Tongue (tissue), 2 donors: ENCODE results near the gene AFG3L2. TPM values are rescaled to one million over a fixed set of nuclear protein-coding genes. Genes with fewer than 3 reads are reported as not detected.
"Not testable (repeated sequence)": the region's sequence is repeated elsewhere in the genome, so short reads cannot be mapped to it uniquely, and the experiment has no call there.

Experiments used
- DNase-seq: peaks from one replicate; pipeline ENCODE4 v3.0.0-alpha.2; 2015
- total RNA-seq: library from RNA; depleted of rRNA; stranded (reverse); fragments of >200 nt; gene quantifications from one replicate; pipeline ENCODE4 v1.2.3, GENCODE V29; 2014

AFG3L2 gene
- total RNA-seq, 1 donor from 2014 or later, result 82.7 TPM

DNA sequence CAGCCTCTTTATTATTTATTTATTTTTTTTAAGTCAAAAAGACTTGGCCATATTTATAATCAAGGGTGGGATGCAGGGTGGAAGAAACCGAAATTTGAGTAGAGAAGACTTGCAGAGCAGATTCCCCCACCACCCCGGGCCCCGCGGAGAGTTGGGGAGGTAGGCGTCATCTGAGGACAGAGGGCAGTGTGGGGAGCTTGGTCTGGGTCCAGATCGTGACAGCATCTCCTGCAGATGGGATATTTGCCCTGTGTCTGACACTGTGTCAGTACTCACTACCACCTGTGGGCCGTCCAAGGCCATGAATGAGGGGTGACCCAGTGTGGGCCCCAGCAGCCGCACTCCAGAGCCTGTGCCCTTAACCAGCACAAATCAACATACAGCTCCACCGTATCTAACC is 20.2 kb upstream of the AFG3L2 start:
- no peak for DNase-seq

GRCh38 chr18:12394428-12394827 is 17.4 kb upstream of the AFG3L2 start:
- DNase-seq, result no peak

DNA sequence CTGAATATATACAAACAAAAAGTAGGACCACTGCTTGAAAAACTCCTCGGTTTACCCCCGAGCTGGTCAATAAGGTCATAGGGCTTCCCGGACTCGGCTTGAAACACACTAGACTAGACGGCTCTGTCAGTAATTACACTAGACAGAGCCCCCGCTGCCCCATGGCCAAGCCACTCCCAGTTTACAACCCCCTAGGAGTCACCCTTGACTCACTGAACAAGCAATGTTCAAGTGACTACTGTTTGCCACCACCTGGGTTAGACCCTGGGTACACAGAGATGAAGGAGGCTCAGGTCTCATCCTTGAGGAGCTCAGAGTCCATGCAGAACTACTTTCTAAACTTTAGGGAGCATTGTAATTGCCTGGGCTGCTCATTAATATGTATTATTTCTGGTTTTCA is 17.0 kb upstream of the AFG3L2 start:
- DNase-seq, result no peak

DNA sequence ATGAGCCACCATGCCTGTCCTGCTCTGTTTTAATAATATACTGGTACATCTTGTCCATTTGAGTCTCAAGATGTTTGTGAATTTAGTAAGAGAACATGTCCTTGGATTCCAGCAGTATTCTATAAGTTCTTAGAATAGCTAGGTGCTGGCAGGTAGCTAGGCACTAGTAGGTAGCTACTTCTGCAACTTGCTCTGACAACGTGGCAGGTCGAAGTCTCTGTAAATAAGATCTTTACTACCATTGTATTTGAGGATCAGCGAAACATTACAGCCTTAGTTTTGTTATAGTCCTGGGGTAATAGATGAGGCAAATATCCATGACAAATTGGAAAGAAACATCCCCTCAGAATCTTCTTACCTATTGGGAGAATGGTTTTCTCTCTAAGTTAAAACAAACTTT is 16.5 kb upstream of the AFG3L2 start:
- DNase-seq, result no peak

- DNase-seq, result peak; percentile 86
Measured at GRCh38 chr18:12391487-12392165, 14.6 kb upstream of the AFG3L2 start.

DNA sequence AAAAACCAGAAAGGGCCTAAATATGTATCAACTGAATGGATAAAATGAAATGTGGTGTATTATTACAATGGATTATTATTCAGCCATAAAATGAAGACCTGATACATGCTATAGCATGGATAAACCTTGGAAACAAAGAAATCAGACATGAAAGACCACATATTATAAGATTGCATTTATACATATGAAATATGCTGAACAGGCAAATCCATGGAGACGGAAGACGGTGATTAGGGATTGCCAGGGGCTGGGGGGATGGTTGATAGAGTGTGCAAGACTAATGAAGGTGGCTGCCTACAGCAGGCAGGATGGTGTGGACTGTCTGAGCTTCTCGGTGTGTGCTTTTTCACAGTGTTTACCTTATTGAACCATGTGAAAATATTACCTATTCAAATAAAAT is 11.4 kb upstream of the AFG3L2 start:
- DNase-seq, result no peak

DNA sequence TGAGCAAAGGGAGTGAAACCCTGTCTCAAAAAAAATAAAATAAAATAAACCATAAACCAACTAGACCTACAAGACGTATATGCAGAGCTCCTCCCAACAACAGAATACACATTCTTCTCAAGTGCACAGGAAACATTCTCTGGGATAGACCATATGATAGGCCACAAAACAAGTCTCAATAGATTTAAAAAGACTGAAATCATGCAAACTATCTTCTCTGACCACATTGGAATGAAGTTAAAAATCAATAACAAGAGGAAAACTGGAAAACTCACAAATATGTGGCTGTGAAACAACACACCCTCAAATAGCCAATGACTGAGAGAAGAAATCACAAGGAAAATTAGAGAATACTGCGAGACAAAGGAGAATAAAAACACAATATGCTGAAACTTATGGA is 7.2 kb upstream of the AFG3L2 start:
- no peak for DNase-seq

DNA sequence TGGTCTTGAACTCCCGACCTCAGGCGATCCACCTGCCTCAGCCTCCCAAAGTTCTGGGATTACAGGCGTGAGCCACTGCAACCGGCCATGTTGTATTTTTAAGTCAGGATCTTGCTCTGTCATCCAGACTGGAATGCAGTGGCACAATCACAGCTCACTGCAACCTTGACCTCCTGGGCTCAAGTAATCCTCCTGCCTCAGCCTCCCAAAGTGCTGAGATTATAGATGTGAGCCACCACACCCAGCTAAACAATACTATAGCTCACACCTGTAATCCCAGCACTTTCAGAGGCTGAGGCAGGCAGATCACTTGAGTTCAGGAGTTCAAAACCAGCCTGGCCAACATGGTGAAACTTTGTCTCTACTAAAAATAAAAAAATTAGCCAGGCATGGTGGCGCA is 6.7 kb upstream of the AFG3L2 start:
- DNase-seq, result not testable (repeated sequence)

DNA sequence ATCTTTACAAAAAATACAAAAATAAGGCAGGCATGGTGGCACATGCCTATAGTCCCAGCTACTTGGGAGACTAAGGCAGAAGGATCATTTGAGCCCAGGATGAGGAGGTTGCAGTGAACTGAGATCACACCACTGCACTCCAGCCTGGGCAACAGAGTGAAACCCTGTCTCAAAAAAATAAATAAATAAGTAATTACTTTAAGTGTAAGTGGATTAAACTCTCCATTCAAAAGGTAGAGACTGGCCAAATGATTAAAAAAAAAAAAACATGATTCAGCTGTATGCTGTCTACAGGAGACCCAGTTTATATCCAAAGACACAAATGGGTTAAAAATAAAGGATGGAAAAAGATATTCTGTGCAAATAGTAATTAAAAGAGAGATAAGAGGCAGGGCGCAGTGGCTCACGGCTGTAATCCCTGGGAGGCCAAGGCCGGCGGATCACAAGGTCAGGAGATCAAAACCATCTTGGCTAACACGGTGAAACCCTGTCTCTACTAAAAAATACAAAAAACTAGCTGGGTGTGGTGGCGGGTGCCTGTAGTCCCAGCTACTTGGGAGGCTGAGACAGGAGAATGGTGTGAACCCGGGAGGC is 5.3 kb upstream of the AFG3L2 start:
- DNase-seq, result not testable (repeated sequence)

- DNase-seq, result not testable (repeated sequence)
Measured at GRCh38 chr18:12378198-12378558, 1.2 kb upstream of the AFG3L2 start.

GRCh38 chr18:12377556-12378197 is 650 bp upstream of the AFG3L2 start:
- DNase-seq, result no peak

DNA sequence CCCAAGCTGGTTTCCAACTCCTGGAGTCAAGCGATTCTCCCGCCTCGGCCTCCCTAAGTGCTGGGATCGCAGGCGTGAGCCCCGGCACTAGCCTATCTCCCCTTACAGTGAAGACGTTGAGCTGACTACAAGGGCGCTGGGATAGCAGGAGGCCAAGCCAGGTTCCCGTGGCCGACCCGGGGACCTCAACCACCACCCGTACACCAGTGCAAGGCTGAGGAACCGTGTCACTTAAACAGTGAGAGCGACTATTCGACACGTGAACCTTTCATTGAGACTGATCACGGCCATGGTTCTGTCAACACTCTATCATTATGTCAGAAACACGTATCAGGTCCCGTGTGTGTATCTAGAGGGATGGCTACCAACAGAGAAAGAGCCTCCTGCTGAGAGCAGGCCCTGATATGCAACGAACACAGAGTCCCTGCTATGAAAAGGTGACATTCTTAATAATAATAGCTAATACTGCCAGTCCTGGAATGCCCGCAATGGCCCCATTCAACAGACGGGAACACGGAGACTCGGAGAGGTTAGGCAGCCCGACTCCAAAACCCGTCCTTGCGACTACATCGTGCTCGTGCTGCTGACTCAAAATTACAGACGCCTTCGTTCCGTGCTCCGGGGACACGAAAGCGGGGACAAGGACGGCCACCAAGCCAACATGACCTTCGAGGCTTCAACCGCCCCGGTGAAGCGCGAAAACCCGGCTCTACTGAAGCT is 833 bp downstream of the AFG3L2 start:
- peak; percentile 35 for DNase-seq

DNA sequence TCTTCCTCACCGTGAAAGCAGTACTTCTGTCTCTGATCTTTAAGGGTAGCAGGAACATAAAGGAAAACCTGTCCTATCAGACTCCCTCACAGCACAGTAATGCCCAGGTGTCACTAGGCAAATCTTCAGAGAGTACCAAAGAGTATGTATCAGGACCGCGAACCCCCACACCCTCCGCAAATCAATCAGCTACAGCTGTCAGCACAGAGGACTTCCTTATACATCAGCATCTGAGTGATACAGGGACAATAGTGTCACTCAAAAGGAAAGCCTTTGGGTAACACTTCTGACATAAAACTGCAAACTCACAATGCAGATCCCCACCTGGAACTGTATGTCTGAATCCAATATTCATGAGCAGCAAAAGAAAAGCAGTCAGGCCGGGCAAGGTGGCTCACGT is 2.6 kb downstream of the AFG3L2 start:
- DNase-seq, result no peak

DNA sequence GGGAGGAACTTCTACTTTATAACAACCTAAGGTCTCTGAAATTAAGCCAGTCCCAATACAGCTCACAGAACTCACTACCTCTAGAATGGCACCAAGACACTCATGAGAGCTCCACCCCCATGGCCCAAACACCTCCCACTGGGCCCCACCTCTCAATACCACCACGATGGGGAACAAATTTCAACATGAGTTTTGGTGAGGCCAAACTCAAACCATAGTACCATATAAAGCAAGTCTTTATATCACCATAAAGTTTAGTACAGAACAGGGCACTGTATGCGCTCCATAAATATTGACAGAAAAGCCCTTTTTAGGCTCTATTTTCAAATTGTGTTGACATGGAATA is 3.3 kb downstream of the AFG3L2 start:
- no peak for DNase-seq

DNA sequence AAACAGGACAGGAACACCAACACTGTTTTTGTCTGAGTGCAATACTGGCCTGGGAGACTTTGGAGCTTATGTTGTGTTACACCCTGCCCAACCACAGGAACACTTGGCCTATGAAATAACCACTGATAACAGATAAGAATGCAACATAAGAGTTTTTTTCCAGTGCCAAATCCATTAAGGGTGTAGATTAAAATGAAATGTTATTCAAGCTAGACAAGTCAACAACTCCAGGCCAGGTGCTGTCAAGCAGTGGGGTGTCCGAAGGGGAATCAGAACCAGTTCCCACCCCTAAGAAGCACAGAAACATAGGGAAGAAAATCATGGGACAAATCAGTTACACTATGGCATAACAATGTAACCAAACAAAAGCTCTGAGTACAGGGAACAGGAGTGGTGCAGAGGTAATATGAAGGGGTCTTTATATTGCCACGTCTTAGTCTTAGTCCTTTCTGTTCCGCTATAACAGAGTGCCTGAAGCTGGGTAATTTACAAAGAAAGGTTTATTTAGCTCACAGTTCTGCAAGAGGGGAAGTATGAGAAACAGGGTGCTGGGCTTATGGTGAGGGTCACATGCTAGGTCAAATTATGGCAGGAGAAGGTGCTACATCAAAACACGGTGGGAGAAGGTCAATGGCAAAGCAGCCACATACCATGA is 3.8 kb downstream of the AFG3L2 start:
- no peak for DNase-seq

DNA sequence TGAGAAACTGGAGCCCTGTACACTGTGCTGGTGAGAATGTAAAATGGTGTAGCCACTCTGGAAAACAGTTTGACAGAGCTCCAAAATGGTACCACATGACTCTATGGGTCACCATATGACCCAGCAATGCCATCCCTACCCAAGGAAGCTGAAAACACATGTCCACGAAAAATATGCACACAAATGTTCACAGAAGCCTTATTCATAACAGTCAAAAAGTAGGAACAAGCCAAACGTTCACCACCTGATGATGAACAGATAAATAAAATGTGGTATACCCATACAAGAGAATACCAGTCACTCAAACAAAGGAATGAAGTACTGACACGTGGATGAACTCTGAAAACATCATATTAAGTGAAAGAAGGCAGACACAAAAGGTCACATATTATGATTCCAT is 4.6 kb downstream of the AFG3L2 start:
- DNase-seq, result no peak

DNA sequence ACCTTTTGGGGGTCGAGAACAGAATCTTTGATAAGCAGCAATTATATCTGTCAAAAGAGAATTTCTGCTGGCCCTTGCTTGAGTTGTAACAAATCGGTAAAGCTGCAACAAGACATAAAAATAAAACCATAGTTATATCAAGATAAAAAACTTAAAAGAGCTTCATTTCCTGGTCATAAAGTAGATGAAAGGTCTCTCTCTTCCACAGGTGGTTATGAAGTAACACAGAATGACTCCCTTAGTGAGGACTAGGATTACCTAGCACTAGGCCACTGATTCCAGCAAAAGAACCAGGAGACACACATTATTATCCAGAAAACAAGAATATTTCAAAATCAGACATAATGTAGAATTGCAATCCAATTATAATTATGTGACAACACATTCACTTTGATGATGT is 5.4 kb downstream of the AFG3L2 start:
- DNase-seq, result no peak

DNA sequence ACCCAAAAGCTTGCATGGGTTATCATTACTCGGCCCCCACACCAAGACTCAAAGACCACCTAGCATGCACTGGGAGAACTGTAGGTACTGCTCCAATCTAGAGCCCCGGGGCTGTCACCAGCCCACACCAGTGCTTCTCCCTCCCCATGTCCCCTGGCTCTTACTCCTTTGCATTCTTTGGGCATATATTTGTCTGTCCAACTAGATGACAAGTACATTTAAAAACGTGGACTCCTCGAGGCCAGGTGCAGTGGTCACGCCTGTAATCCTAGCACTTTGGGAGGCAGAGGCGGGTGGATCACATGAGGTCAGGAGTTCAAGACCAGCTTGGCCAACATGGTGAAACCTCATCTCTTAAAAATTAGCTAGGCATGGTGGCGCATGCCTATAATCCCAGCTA is 7.8 kb downstream of the AFG3L2 start:
- no peak for DNase-seq

DNA sequence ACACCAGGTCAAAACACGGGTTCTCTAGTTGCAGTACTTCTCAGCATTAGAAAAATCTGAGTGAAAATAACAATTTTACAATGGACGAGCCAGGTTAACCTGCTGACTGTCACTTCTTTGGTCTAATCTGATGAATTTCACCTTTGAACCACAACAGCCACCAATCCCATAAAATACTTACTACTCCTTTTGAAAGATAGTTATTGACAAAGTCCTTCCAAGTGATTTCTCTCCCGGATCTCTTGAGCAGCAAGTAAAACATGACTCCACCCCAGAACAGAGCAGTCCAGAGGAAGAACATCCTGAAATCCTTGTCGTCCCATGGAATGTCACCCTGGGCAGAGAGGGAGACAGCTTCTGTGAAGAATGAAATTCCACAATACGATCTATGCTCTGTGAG is 10.2 kb downstream of the AFG3L2 start:
- no peak for DNase-seq

GRCh38 chr18:12366379-12366778 is 10.6 kb downstream of the AFG3L2 start:
- DNase-seq, result no peak

- no peak for DNase-seq
Measured at GRCh38 chr18:12362473-12363174, 14.4 kb downstream of the AFG3L2 start.

- no peak for DNase-seq
Measured at GRCh38 chr18:12361770-12362378, 15.2 kb downstream of the AFG3L2 start.
